Measurements from ENCODE around the gene NEU4. TPM values are rescaled to one million over a fixed set of nuclear protein-coding genes. Genes with fewer than 3 reads are reported as not detected.

The NEU4 gene
- polyA plus RNA-seq, 1 donor = 0.67 TPM

DNA sequence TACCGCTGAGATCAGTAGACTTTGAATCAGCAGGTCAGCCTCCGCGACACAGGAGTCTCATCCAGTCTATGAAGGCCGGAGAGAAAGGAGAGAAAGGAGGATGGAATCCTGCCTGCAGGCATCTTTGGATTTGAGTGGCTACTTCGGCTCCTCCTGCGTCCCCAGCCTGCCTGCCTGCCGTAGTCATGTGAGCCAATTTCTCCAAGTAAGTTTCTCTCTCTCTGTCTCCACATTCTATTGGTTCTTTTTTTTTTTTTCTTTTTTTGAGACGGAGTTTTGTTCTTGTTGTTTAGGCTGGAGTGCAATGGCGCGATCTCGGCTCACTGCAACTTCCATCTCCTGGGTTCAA, 33.0 kb downstream of the NEU4 start:
- 80% methylated on average over 1 of the region's 11 CpGs for WGBS (ENCODE audit: insufficient coverage, low lambda C conversion rate)
- Histone ChIP-seq H3K9me3 (ENCODE audit: control insufficient read depth, low read depth, low read length) (peaks cover 6% of the 10 kb centered on the region), H3K27me3 (ENCODE audit: control insufficient read depth, insufficient read depth, low read length) (peaks cover 21% of the 10 kb centered on the region), H3K4me3 (ENCODE audit: low read length) (no peak overlapping the region), H3K27ac (ENCODE audit: low read length) (no peak overlapping the region), H3K36me3 (ENCODE audit: control insufficient read depth, insufficient read depth, low read length) (no peaks in the 10 kb centered on the region), H3K4me1 (ENCODE audit: control insufficient read depth, insufficient read depth, low read length) (no peaks in the 10 kb centered on the region)
- no peak for DNase-seq

DNA sequence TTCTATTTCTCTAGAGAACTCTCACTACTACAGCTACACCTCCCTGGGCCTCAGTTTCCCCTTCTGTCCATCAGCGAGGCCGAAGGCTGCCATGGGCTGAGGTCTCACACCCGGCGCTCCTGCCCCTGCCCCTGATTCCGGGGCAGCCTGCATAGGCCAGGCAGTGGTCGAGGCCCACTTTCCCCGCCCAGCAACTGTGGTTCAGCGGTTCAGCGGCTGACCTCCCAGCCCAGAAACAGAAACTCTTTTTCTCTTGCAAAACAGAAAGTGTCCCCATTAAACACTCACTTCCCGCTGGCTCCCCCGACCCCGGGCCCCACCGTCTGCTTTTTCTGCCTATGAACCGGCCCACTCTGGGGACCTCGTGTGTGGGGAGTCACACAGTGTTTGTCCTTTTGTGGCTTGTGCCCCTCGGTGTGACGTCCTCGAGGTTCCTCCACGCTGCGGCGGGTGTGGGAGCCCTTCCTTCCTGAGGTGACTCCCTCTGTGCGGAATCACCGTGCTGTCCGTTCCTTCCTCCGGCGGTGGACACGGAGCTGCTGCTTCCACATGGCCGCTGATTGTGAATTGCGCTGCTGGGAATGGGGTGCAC, 33.7 kb downstream of the NEU4 start:
- Histone ChIP-seq H3K27me3 (ENCODE audit: control insufficient read depth, insufficient read depth, low read length) (peaks cover 15% of the 10 kb centered on the region), H3K27ac (ENCODE audit: low read length) (no peak overlapping the region), H3K36me3 (ENCODE audit: control insufficient read depth, insufficient read depth, low read length) (no peaks in the 10 kb centered on the region), H3K9me3 (ENCODE audit: control insufficient read depth, low read depth, low read length) (peaks cover 6% of the 10 kb centered on the region), H3K4me3 (ENCODE audit: low read length) (no peak overlapping the region), H3K4me1 (ENCODE audit: control insufficient read depth, insufficient read depth, low read length) (no peaks in the 10 kb centered on the region)
- peak in 1 of 2 donors; percentile 36 for DNase-seq
- WGBS (ENCODE audit: insufficient coverage, low lambda C conversion rate) = no CpG with 5 or more reads among the region's 29 CpGs

DNA sequence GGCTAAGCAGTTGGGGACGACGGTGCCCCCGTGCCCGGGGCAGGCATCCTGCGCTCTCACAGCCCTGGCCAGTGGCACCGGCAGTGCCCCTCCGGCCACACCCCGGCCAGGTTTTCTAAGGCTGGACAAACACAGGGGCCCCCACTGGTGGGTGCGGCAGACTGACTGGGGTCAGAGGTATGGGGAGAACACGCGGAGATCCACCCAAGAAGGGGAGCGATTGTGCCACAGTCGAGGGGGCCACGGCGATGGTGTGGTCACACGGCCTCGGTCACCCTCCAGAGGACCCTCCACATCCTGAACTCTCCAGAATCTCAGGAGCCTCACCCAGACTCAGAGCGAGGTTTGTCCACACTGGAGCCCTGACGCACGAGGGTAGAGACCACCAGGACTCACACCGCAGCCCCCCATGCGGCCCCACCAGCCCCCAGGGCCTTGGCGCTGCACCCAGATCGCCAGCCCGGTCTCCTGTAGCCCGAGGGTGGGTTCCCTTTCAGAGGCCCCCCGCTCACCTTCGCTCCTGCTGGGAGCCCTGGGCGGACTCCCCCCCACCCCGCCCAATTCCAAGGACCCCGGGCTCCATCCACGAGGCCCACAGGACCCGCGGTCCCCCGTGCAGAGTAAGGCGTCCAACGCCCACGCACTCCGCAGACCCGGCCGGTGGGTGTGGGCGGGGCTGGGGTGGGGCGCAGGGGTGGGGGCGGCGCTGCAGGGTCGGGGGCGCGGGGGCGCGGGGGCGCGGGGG, 34.5 kb downstream of the NEU4 start:
- H3K4me3 ChIP-seq (ENCODE audit: low read length) = no peak overlapping the region
- H3K27me3 ChIP-seq (ENCODE audit: control insufficient read depth, insufficient read depth, low read length) = peaks cover 10% of the 10 kb centered on the region
- no peak overlapping the region for H3K27ac ChIP-seq (ENCODE audit: low read length)
- DNase-seq = no peak
- H3K4me1 ChIP-seq (ENCODE audit: control insufficient read depth, insufficient read depth, low read length) = no peaks in the 10 kb centered on the region
- H3K36me3 ChIP-seq (ENCODE audit: control insufficient read depth, insufficient read depth, low read length) = no peaks in the 10 kb centered on the region
- peaks cover 6% of the 10 kb centered on the region for H3K9me3 ChIP-seq (ENCODE audit: control insufficient read depth, low read depth, low read length)
- no CpG with 5 or more reads among the region's 52 CpGs for WGBS (ENCODE audit: insufficient coverage, low lambda C conversion rate)

DNA sequence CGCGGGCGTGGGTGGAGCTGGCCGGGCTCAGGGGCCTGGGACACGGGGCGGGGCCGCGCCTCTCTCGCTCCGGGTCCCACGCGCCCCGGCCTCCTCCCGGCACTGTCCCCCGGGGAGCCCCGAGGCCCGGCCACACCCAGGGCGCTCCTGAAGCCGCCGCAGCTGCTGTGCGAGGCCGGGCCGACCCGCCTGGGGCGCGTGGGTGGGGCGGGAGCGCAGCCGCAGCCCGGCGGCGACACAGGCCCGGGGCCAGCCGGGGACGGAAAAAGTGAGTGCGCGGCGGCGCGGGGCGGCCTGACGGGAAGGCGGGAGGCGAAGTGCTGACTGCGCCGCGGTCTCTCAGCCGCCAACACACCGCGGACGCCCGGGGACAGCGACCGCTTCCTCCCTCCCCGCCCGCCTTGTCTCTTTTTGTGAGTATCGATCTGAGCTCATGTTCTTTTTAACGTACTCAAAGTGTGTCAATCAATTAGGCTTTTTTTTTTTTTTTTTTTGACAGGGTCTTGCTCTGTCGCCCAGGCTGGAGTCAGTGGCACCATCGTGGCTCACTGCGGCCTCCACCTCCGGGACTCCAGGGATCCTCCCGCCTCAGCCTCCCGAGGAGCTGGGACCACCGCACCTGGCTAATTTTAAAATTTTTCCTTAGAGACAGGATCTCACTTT, 35.2 kb downstream of the NEU4 start:
- Histone ChIP-seq H3K27ac (ENCODE audit: low read length) (no peak overlapping the region), H3K4me3 (ENCODE audit: low read length) (peak overlapping the region; percentile 35)
- WGBS (ENCODE audit: insufficient coverage, low lambda C conversion rate) = 0% methylated on average over 1 of the region's 65 CpGs

DNA sequence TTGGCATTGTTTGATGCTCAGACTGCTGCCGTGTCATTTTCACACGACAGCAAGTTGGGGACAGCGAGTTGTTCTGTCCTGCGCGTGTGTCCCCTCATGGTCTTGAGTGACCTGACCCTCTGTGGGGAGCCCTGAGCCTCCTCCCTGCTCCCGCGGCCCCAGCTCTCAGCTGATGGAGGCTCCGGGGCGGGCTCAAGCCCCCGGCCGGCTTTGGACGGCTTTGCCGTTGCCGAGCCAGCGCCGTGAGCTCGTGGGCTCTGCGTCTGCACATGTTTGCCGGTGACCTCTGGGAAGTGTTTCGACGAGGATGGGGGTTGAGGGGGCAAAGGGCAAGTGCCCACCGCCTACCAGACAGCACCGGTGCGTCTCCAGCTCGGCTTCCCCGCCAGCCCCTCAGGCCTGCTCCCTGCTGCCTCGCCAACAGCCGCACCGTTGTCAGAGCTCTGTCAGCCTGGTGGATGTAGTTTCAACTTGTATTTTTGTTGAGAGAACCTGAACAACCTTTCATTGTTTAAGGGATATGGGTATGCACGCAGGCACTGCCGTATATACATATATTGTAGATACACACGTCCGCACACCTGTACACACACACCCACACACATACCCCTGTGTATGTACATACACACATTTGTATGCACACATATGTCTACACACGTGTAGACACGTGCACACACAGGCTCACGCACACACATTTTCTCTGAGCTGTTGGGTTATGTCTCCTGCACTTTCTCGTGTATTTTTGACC, 36.0 kb downstream of the NEU4 start:
- DNase-seq = no peak
- Histone ChIP-seq H3K27ac (ENCODE audit: low read length) (no peak overlapping the region), H3K4me3 (ENCODE audit: low read length) (no peak overlapping the region), H3K36me3 (ENCODE audit: control insufficient read depth, insufficient read depth, low read length) (no peaks in the 10 kb centered on the region), H3K4me1 (ENCODE audit: control insufficient read depth, insufficient read depth, low read length) (no peaks in the 10 kb centered on the region), H3K9me3 (ENCODE audit: control insufficient read depth, low read depth, low read length) (peaks cover 6% of the 10 kb centered on the region), H3K27me3 (ENCODE audit: control insufficient read depth, insufficient read depth, low read length) (peaks cover 10% of the 10 kb centered on the region)
- WGBS (ENCODE audit: insufficient coverage, low lambda C conversion rate) = 71% methylated on average over 1 of the region's 37 CpGs

More for the DNA sequence above, 35.2 kb downstream of the NEU4 start:
- Histone ChIP-seq H3K9me3 (ENCODE audit: control insufficient read depth, low read depth, low read length) (peaks cover 6% of the 10 kb centered on the region), H3K36me3 (ENCODE audit: control insufficient read depth, insufficient read depth, low read length) (no peaks in the 10 kb centered on the region), H3K27me3 (ENCODE audit: control insufficient read depth, insufficient read depth, low read length) (peaks cover 10% of the 10 kb centered on the region), H3K4me1 (ENCODE audit: control insufficient read depth, insufficient read depth, low read length) (no peaks in the 10 kb centered on the region)
- peak; percentile 73 to 83 for DNase-seq

DNA sequence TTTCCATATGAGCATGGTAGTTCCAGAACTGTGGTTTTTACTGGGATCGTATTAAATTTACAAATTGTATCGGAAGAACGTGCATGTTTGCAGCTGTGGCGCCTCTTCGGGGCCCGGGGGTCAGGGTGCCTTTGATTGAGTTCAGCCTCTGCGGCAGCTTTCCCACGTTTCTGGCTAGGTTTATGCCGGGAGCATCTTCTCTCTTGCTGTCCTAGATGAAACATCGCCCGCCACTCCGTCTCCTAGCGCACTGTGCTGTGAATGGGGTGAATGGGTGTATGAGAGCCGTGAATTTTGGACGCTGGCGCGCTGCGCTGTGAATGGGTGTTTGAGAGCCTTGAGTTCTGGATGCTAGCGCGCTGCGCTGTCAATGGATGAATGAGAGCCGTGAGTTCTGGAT, 37.4 kb downstream of the NEU4 start:
- Histone ChIP-seq H3K4me3 (ENCODE audit: low read length) (no peak overlapping the region), H3K36me3 (ENCODE audit: control insufficient read depth, insufficient read depth, low read length) (no peaks in the 10 kb centered on the region), H3K27me3 (ENCODE audit: control insufficient read depth, insufficient read depth, low read length) (peaks cover 10% of the 10 kb centered on the region), H3K9me3 (ENCODE audit: control insufficient read depth, low read depth, low read length) (peaks cover 6% of the 10 kb centered on the region), H3K27ac (ENCODE audit: low read length) (no peak overlapping the region), H3K4me1 (ENCODE audit: control insufficient read depth, insufficient read depth, low read length) (no peaks in the 10 kb centered on the region)
- WGBS (ENCODE audit: insufficient coverage, low lambda C conversion rate) = no CpG with 5 or more reads among the region's 22 CpGs
- no peak for DNase-seq

DNA sequence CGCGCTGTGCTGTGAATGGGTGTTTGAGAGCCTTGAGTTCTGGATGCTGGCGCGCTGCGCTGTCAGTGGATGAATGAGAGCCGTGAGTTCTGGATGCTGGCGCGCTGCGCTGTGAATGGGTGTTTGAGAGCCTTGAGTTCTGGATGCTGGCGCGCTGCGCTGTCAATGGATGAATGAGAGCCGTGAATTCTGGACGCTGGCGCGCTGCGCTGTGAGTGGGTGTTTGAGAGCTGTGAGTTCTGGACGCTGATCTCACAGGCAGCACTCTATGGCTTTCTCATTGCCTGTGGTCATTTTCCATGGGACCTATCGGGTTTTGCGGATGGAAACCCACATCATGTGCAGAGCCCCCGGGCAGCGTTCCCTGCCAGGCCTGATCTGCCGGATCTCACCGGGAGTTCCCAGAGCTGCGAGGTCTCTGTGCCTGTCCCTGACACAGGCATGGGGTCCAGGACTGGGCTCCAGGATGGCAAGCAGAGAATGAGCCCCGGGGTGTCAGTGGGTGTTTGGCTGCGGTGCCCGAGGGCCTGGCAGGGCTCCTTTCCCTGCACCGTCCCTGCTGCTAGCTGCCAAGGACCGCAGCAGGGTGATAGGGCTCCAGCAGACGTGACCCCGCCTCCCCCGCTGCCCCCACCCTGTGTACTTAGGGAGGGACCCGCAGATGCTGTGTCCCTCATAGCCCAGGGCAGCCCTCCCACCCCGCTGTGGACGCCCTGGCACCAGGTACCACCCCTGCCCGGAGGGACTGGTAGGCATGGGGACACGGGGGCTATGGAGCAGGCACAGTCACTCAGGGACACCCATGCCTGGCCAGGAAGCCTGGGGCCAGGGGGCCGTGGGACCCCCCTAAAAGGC, 40.0 kb downstream of the NEU4 start:
- Histone ChIP-seq H3K36me3 (ENCODE audit: control insufficient read depth, insufficient read depth, low read length) (no peaks in the 10 kb centered on the region), H3K27me3 (ENCODE audit: control insufficient read depth, insufficient read depth, low read length) (peaks cover 10% of the 10 kb centered on the region), H3K27ac (ENCODE audit: low read length) (no peak overlapping the region), H3K4me1 (ENCODE audit: control insufficient read depth, insufficient read depth, low read length) (no peaks in the 10 kb centered on the region), H3K9me3 (ENCODE audit: control insufficient read depth, low read depth, low read length) (peaks cover 4% of the 10 kb centered on the region), H3K4me3 (ENCODE audit: low read length) (no peak overlapping the region)
- DNase-seq = no peak
- no CpG with 5 or more reads among the region's 39 CpGs for WGBS (ENCODE audit: insufficient coverage, low lambda C conversion rate)

DNA sequence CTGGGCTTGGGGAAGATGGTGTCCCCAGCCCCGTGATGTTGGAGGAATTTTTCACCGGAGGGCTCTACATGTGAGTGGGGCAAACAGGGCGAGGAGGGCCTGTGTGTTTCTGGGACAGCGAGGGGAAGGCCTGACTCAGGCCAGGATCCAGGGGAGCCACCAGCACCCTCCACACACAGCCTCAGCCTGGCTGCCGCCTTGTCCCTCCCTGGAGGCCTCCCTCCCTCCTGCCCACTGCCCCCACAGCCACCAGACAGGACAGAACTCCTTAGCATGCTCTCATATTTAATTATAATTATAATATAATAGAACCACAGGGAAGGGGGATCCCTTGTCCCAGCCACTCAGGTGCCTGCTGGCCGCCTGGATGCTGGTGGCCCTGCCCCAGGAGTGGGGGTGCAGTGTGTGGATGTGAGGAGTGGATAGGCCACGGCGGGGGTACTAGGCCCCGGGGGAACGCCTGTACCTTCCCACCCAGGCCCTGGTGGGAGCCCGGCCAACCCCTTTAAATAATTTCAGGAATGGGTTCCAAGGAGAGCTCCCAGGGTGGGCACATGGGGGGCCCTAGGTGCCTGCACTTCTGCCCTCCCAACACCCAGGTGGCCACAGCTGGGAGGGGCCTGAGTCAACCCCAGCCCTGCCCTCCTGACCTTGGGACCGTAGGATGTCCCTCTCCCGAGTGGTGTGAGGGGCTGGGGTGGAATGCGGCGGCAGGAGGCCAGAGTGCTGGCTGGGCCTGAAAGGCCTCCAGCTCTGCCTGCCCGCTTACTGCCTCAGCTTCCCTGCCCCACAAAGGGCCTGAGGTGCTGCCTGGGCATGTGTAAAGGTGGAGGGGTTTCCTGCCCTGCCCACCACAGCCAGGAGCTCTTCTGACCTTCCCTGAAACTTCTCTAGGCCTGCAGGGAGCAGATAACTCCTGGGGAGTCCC, 40.9 kb downstream of the NEU4 start:
- no peak overlapping the region for H3K4me3 ChIP-seq (ENCODE audit: low read length)
- WGBS (ENCODE audit: insufficient coverage, low lambda C conversion rate) = no CpG with 5 or more reads among the region's 16 CpGs
- no peaks in the 10 kb centered on the region for H3K36me3 ChIP-seq (ENCODE audit: control insufficient read depth, insufficient read depth, low read length)
- no peak for DNase-seq
- no peaks in the 10 kb centered on the region for H3K4me1 ChIP-seq (ENCODE audit: control insufficient read depth, insufficient read depth, low read length)
- no peak overlapping the region for H3K27ac ChIP-seq (ENCODE audit: low read length)
- H3K27me3 ChIP-seq (ENCODE audit: control insufficient read depth, insufficient read depth, low read length) = peaks cover 8% of the 10 kb centered on the region
- H3K9me3 ChIP-seq (ENCODE audit: control insufficient read depth, low read depth, low read length) = peaks cover 2% of the 10 kb centered on the region
